Measurements from ENCODE around the gene MCRS1.

DNA sequence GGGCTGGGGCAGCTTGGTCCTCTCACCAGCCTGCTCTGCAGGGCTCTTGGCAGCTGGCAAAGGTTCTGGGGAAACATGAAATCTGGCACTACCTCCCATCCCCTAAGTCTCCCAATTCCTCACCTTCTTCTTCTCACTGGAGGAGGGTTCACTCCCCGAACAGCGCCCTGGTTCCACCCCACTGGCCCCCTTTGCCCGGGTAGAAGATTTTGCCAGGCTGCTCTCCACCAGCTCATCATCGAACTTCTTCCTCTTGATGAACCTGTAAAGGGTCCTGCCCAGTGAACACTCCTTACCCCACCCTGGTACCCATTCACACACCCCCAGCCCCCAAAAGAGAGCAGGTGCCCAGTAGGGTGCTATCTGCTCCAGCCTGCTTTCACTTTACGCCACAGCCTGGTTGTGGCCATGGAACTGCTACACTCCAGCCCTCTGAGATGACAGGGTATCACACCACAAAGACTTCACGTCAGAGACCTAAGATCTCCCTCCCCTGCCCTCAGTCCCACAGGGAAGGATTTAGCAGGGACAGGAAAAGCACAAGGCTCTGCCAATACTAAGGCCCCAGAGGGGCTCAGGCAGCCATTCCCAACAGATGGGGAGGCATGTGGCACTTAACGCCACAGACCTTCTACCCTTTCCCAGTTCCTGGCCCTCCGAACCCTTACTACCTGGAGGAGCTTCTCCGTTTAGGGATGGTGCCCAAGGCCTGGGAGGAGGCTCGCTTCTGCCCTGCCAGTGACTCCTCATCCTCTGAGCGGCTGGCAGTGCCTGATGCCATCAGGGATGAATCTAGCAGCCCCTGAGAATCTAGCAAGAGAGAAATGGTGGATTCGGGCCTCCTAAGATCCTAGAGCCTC lies 2.3 kb downstream of the MCRS1 start:
- TF ChIP-seq POLR2AphosphoS5 (IDR thresholded peaks at IDR 0.05; ENCODE audit: low read depth, low read length) (no peak), POLR2A (IDR thresholded peaks at IDR 0.05; ENCODE audit: low read depth, low read length) (no peak), TAF1 (IDR thresholded peaks at IDR 0.05; ENCODE audit: borderline replicate concordance, low read depth, low read length) (no peak)

All from GM12892 (cell line).